ENCODE results near the gene GAPDHS. TPM values are rescaled to one million over a fixed set of nuclear protein-coding genes. Genes with fewer than 3 reads are reported as not detected.

Gene GAPDHS
- total and polyA plus RNA-seq, 4 donors: not detected

DNA sequence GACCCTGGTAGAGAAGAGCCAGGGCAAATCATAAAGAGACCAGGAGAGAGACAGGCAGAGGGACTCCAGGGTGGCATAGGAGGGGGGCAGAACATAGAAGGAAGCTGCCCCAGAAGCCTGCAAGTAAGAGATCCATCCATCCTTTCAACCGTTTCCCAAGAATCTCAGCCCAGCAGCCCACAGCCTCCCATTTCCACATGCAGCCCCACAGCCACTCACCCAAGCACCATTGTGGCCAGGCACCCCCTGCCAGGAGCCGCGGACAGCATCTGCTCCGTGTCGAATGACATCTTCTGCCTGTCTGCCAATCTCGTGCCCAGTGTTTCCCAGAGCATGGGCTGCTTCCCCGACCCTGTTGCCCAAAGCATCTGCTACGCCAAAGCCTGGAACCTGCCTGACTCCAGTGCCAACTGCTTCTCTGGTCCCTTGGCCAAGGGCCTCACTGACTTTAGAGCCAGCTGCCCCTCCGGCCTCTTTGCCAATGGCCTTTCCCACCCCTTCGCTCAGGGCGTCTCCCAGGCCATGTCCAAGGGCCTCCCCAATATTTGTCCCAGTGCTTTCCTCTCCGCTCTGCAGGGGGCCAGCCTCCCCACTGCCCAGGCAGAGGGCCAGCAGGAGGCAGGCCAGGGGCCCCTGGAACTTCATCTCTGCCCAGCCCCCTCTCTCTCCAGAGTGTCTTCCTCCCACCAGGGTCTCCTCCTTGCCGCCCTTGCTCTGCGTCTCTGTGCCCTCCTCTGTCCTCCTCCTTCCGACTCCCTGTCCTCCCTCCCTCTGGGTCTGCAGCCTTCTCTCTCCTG lies 20.2 kb upstream of the GAPDHS start:
- Histone ChIP-seq H3K36me3 (ENCODE audit: control insufficient read depth in 4 of 4, insufficient read depth in 3 of 4, low read depth in 1 of 4, low read length in 3 of 4) (peaks cover 0 to 1% (median 0%) of the 10 kb centered on the region in 4 donors), H3K4me3 (ENCODE audit: low read depth in 1 of 3, low read length in 3 of 3) (no peak overlapping the region), H3K27me3 (ENCODE audit: control insufficient read depth in 4 of 4, insufficient read depth in 4 of 4, low read length in 3 of 4) (no peaks in the 10 kb centered on the region), H3K4me1 (ENCODE audit: control insufficient read depth in 4 of 4, insufficient read depth in 4 of 4, low read length in 3 of 4) (peaks cover 0 to 16% (median 7%) of the 10 kb centered on the region in 4 donors), H3K9ac (ENCODE audit: low read depth in 1 of 2, low read length in 2 of 2) (no peak overlapping the region), H3K9me3 (ENCODE audit: control insufficient read depth in 4 of 4, low read length in 3 of 4) (no peaks in the 10 kb centered on the region), H3K27ac (ENCODE audit: low read depth in 1 of 2, low read length in 2 of 2) (no peak overlapping the region)
- no peak for TF ChIP-seq YY1 (IDR thresholded peaks at IDR 0.05)
- no peak for TF ChIP-seq SP1 (IDR thresholded peaks at IDR 0.05)
- TF ChIP-seq JUND (IDR thresholded peaks at IDR 0.05): no peak
- TF ChIP-seq RAD21 (IDR thresholded peaks at IDR 0.05): no peak
- no peak for TF ChIP-seq GABPA (IDR thresholded peaks at IDR 0.05 in 1 of 2, conservative IDR thresholded peaks at IDR 0.05 in 1 of 2)
- no peak for TF ChIP-seq TAF1 (conservative IDR thresholded peaks at IDR 0.05)
- TF ChIP-seq, protein P1, sequence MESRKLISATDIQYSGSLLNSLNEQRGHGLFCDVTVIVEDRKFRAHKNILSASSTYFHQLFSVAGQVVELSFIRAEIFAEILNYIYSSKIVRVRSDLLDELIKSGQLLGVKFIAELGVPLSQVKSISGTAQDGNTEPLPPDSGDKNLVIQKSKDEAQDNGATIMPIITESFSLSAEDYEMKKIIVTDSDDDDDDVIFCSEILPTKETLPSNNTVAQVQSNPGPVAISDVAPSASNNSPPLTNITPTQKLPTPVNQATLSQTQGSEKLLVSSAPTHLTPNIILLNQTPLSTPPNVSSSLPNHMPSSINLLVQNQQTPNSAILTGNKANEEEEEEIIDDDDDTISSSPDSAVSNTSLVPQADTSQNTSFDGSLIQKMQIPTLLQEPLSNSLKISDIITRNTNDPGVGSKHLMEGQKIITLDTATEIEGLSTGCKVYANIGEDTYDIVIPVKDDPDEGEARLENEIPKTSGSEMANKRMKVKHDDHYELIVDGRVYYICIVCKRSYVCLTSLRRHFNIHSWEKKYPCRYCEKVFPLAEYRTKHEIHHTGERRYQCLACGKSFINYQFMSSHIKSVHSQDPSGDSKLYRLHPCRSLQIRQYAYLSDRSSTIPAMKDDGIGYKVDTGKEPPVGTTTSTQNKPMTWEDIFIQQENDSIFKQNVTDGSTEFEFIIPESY (IDR thresholded peaks at IDR 0.05): no peak
- TF ChIP-seq, protein P2, sequence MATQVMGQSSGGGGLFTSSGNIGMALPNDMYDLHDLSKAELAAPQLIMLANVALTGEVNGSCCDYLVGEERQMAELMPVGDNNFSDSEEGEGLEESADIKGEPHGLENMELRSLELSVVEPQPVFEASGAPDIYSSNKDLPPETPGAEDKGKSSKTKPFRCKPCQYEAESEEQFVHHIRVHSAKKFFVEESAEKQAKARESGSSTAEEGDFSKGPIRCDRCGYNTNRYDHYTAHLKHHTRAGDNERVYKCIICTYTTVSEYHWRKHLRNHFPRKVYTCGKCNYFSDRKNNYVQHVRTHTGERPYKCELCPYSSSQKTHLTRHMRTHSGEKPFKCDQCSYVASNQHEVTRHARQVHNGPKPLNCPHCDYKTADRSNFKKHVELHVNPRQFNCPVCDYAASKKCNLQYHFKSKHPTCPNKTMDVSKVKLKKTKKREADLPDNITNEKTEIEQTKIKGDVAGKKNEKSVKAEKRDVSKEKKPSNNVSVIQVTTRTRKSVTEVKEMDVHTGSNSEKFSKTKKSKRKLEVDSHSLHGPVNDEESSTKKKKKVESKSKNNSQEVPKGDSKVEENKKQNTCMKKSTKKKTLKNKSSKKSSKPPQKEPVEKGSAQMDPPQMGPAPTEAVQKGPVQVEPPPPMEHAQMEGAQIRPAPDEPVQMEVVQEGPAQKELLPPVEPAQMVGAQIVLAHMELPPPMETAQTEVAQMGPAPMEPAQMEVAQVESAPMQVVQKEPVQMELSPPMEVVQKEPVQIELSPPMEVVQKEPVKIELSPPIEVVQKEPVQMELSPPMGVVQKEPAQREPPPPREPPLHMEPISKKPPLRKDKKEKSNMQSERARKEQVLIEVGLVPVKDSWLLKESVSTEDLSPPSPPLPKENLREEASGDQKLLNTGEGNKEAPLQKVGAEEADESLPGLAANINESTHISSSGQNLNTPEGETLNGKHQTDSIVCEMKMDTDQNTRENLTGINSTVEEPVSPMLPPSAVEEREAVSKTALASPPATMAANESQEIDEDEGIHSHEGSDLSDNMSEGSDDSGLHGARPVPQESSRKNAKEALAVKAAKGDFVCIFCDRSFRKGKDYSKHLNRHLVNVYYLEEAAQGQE (IDR thresholded peaks at IDR 0.05): no peak
- no peak for TF ChIP-seq HNF4G (IDR thresholded peaks at IDR 0.05)
- TF ChIP-seq FOXA2 (IDR thresholded peaks at IDR 0.05): no peak
- TF ChIP-seq, protein P3, sequence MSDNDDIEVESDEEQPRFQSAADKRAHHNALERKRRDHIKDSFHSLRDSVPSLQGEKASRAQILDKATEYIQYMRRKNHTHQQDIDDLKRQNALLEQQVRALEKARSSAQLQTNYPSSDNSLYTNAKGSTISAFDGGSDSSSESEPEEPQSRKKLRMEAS (IDR thresholded peaks at IDR 0.05): no peak
- no peak for TF ChIP-seq EGR1 (IDR thresholded peaks at IDR 0.05; ENCODE audit: low read depth in 2 of 2)
- TF ChIP-seq NR2F2 (IDR thresholded peaks at IDR 0.05): no peak
- TF ChIP-seq RXRA (IDR thresholded peaks at IDR 0.05): no peak
- TF ChIP-seq, protein P4, sequence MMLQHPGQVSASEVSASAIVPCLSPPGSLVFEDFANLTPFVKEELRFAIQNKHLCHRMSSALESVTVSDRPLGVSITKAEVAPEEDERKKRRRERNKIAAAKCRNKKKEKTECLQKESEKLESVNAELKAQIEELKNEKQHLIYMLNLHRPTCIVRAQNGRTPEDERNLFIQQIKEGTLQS (IDR thresholded peaks at IDR 0.05): no peak
- no peak for TF ChIP-seq HNF4A (conservative IDR thresholded peaks at IDR 0.05)
- TF ChIP-seq, protein P5, sequence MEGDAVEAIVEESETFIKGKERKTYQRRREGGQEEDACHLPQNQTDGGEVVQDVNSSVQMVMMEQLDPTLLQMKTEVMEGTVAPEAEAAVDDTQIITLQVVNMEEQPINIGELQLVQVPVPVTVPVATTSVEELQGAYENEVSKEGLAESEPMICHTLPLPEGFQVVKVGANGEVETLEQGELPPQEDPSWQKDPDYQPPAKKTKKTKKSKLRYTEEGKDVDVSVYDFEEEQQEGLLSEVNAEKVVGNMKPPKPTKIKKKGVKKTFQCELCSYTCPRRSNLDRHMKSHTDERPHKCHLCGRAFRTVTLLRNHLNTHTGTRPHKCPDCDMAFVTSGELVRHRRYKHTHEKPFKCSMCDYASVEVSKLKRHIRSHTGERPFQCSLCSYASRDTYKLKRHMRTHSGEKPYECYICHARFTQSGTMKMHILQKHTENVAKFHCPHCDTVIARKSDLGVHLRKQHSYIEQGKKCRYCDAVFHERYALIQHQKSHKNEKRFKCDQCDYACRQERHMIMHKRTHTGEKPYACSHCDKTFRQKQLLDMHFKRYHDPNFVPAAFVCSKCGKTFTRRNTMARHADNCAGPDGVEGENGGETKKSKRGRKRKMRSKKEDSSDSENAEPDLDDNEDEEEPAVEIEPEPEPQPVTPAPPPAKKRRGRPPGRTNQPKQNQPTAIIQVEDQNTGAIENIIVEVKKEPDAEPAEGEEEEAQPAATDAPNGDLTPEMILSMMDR (IDR thresholded peaks at IDR 0.05; ENCODE audit: low read depth, low read length, missing input control): no peak
- no peak for TF ChIP-seq FOXA1 (IDR thresholded peaks at IDR 0.05)
- DNase-seq (ENCODE audit: low spot score): no peak
- WGBS: 89% methylated on average over 15 of the region's 15 CpGs

All from liver (tissue), 9 donors.